ENCODE results near the gene SMAD7.

The SMAD7 gene

DNA sequence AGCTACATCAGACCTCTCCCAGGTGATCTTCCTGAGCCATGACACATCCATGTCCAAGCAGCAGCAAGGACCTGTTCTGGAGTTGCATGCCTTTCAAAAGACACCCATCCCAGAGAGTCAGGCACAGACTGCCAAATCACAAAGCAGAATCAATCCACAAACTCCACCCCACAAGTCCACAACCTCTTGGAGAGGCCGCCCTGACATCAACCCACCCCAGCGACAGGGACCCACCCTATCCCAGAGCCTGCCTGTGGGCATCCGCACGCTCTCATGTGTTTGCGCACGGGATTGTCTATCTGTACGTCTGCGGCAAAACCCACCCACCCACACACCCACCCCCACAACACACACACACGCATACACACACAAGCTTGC lies 11.9 kb downstream of the SMAD7 start:
- Histone ChIP-seq H3K27me3 (ENCODE audit: control insufficient read depth in 2 of 2, insufficient read depth in 2 of 2, low read length in 2 of 2) (no peaks in the 10 kb centered on the region), H3K9ac (ENCODE audit: low read depth in 1 of 2, low read length in 2 of 2) (no peak overlapping the region), H3K36me3 (ENCODE audit: control insufficient read depth in 2 of 2, insufficient read depth in 2 of 2, low read length in 2 of 2) (peaks cover 20 to 35% of the 10 kb centered on the region in 2 donors), H3K4me3 (ENCODE audit: low read length in 2 of 2) (no peak overlapping the region), H3K9me3 (ENCODE audit: control insufficient read depth in 2 of 2, low read length in 2 of 2) (no peaks in the 10 kb centered on the region), H3K27ac (ENCODE audit: low read depth in 2 of 2, low read length in 2 of 2) (peak overlapping the region; percentile 7 to 75), H3K4me1 (ENCODE audit: control insufficient read depth in 2 of 2, insufficient read depth in 2 of 2, low read length in 2 of 2) (peaks cover 70 to 77% of the 10 kb centered on the region in 2 donors)

DNA sequence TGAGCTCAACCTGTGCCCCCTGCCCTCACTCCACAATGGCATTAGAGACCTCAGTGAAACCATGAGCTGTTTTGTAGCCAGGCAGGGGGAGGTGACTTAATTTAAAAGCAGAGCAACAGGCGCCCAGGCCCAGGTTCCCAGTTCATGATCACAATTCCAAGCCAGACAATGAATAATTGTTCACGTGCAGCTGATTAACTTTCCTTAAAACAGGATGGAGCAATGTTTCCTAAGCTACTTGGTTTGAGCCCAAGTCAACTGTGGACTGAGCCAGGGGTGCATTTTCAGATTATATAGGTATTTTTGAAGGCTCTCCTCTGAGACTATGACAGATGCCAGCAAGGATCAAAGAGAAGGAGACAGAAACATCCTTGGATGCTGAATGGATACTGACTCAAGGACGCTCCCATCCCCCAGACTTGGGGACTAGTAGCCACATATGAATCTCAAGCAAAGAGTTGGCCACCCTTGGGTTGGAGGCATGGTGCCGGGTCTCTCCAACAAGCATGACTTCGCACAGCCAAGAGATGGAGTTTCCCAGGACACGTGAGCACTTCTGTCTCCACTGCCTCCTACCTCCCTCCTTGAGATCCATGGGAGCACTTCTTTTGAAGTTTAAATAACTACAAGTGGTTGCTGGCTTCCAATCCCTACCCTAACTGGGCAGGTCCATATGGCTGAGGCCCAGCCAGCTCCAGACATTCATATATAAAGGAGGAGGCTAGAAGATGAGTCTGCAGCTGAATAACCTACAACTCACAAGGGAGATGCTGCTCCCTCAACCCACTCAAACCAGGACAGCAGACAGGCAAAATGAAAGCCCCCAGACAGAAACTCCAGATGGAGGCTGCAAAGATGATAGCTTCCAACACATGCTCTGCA lies 12.7 kb downstream of the SMAD7 start:
- Histone ChIP-seq H3K9ac (ENCODE audit: low read depth in 1 of 2, low read length in 2 of 2) (no peak overlapping the region), H3K27ac (ENCODE audit: low read depth in 2 of 2, low read length in 2 of 2) (peak overlapping the region; percentile 18 to 75), H3K36me3 (ENCODE audit: control insufficient read depth in 2 of 2, insufficient read depth in 2 of 2, low read length in 2 of 2) (peaks cover 16 to 35% of the 10 kb centered on the region in 2 donors), H3K27me3 (ENCODE audit: control insufficient read depth in 2 of 2, insufficient read depth in 2 of 2, low read length in 2 of 2) (no peaks in the 10 kb centered on the region), H3K4me3 (ENCODE audit: low read length in 2 of 2) (no peak overlapping the region), H3K4me1 (ENCODE audit: control insufficient read depth in 2 of 2, insufficient read depth in 2 of 2, low read length in 2 of 2) (peaks cover 73 to 77% of the 10 kb centered on the region in 2 donors), H3K9me3 (ENCODE audit: control insufficient read depth in 2 of 2, low read length in 2 of 2) (no peaks in the 10 kb centered on the region)

DNA sequence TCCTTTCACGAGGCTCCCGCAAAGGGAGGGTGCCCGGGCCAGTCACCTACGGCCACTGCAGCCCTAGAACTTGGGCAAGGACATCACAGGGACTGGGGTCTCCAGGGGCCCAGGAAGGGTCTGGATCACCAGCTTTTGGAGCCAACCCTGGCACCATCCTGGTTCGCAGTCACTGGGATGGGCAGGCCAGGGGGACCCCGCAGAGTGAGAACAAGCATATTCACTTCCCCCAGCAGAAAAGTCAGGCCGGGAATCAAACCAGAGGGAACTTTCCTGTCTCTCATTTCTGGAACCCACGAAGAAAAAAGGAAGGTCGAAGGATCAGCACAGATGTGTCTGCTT lies 15.4 kb downstream of the SMAD7 start:
- H3K4me1 ChIP-seq (ENCODE audit: control insufficient read depth in 2 of 2, insufficient read depth in 2 of 2, low read length in 2 of 2): peaks cover 82 to 90% of the 10 kb centered on the region in 2 donors
- no peaks in the 10 kb centered on the region for H3K9me3 ChIP-seq (ENCODE audit: control insufficient read depth in 2 of 2, low read length in 2 of 2)
- H3K36me3 ChIP-seq (ENCODE audit: control insufficient read depth in 2 of 2, insufficient read depth in 2 of 2, low read length in 2 of 2): peaks cover 8 to 16% of the 10 kb centered on the region in 2 donors
- H3K27ac ChIP-seq (ENCODE audit: low read depth in 2 of 2, low read length in 2 of 2): peak overlapping the region; percentile 60 to 62
- no peak overlapping the region for H3K9ac ChIP-seq (ENCODE audit: low read depth in 1 of 2, low read length in 2 of 2)
- peak overlapping the region in 1 of 2 donors; percentile 20 for H3K4me3 ChIP-seq (ENCODE audit: low read length in 2 of 2)
- no peaks in the 10 kb centered on the region for H3K27me3 ChIP-seq (ENCODE audit: control insufficient read depth in 2 of 2, insufficient read depth in 2 of 2, low read length in 2 of 2)

DNA sequence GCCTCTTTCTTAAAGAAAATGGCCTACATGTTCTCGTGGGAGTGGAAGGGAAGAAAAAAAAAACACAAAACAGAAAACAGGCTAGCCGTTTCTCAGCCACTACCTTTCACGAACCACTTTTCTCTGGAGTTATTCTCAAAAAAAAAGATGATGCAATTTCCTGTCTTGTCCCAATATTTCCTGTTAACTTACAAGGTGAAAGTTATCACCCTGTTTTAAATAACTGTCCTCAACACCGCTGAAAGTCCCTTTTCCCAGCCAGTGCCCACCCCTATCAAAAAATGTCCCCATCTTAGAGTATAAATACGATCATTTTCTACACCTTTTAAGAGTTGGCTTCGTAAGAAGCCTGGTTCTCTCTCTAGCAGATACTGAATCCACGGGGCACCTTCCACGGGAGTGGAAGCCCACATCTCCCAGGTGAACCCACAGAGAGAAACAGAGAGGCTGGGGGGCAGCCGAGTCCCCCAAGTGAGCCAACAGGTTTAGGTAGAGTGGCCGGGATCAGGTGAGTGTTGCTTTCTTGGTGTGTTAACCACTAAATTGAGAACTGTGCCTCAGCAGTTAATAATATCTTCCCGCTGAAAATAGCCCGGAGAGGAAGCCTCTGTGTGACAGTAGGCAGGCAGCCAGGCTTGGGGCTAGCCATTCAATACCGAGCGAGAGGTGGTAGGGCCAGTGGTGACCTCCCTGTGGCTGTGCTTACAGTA lies 15.9 kb downstream of the SMAD7 start:
- Histone ChIP-seq H3K4me1 (ENCODE audit: control insufficient read depth in 2 of 2, insufficient read depth in 2 of 2, low read length in 2 of 2) (peaks cover 82 to 92% of the 10 kb centered on the region in 2 donors), H3K36me3 (ENCODE audit: control insufficient read depth in 2 of 2, insufficient read depth in 2 of 2, low read length in 2 of 2) (peaks cover 8 to 13% of the 10 kb centered on the region in 2 donors), H3K27me3 (ENCODE audit: control insufficient read depth in 2 of 2, insufficient read depth in 2 of 2, low read length in 2 of 2) (no peaks in the 10 kb centered on the region), H3K27ac (ENCODE audit: low read depth in 2 of 2, low read length in 2 of 2) (peak overlapping the region; percentile 60 to 62), H3K9me3 (ENCODE audit: control insufficient read depth in 2 of 2, low read length in 2 of 2) (no peaks in the 10 kb centered on the region), H3K9ac (ENCODE audit: low read depth in 1 of 2, low read length in 2 of 2) (peak overlapping the region; percentile 10 to 37), H3K4me3 (ENCODE audit: low read length in 2 of 2) (peak overlapping the region in 1 of 2 donors; percentile 20)

DNA sequence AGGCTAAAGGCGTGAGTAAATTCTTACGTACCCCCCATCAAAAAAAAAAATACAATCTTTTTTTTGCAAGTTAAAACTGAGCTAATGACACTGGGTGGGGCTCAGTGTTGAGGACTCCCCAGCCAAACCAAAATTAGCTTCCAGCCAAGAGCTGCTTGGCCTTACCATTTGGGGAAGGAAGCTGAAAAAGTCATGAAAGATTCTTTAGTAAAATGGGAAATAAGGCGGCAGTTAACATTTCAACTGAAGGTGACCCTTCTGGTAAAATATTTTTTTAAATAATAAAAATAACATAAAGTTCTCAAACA lies 16.4 kb downstream of the SMAD7 start:
- Histone ChIP-seq H3K27ac (ENCODE audit: low read depth in 2 of 2, low read length in 2 of 2) (peak overlapping the region; percentile 67 to 92), H3K9me3 (ENCODE audit: control insufficient read depth in 2 of 2, low read length in 2 of 2) (no peaks in the 10 kb centered on the region), H3K9ac (ENCODE audit: low read depth in 1 of 2, low read length in 2 of 2) (peak overlapping the region in 1 of 2 donors; percentile 26), H3K4me1 (ENCODE audit: control insufficient read depth in 2 of 2, insufficient read depth in 2 of 2, low read length in 2 of 2) (peaks cover 82 to 92% of the 10 kb centered on the region in 2 donors), H3K4me3 (ENCODE audit: low read length in 2 of 2) (peak overlapping the region in 1 of 2 donors; percentile 17), H3K36me3 (ENCODE audit: control insufficient read depth in 2 of 2, insufficient read depth in 2 of 2, low read length in 2 of 2) (peaks cover 8 to 11% of the 10 kb centered on the region in 2 donors), H3K27me3 (ENCODE audit: control insufficient read depth in 2 of 2, insufficient read depth in 2 of 2, low read length in 2 of 2) (no peaks in the 10 kb centered on the region)

DNA sequence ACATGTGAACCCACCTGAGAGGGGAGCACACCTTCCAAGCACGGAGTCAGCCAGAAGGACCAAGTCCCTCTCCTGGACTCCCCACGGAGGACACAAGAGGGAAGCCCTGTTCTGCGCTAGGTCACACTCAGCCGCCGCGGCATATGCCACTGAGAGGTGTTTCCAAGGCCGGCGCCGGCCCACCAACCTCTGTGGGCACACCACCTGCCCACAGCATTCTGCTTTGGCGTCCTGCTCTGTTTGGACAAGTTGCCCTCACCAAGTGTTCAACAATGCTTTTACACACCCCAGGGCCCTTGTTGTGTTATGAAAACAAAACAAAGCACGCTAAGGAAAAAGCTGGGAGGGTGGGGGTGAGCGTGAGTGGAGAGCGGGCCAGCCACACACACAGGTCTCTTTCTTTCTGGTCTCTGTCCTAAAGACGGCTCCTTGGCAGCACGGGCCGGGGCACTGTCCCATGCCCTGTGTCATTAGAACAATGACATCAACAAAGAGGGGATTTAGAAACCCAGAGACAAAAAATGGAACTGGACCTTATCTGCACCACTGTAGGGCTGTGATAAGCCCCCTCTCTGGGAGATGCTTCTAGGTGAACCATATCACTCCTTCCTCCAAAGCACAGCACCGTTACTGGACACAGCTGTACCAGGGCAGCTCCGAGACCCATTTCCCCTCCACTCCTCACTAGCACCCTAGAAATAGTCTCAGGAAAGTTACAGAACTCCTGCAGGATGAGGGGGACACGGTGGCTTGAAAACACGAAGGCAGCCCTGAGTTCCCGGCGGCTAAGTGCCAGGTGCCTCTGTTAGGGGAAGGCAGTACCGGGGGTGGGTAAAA lies 17.0 kb downstream of the SMAD7 start:
- peak overlapping the region; percentile 5 to 41 for H3K9ac ChIP-seq (ENCODE audit: low read depth in 1 of 2, low read length in 2 of 2)
- peak overlapping the region in 1 of 2 donors; percentile 17 for H3K4me3 ChIP-seq (ENCODE audit: low read length in 2 of 2)
- H3K27me3 ChIP-seq (ENCODE audit: control insufficient read depth in 2 of 2, insufficient read depth in 2 of 2, low read length in 2 of 2): no peaks in the 10 kb centered on the region
- H3K27ac ChIP-seq (ENCODE audit: low read depth in 2 of 2, low read length in 2 of 2): peak overlapping the region; percentile 67 to 92
- H3K4me1 ChIP-seq (ENCODE audit: control insufficient read depth in 2 of 2, insufficient read depth in 2 of 2, low read length in 2 of 2): peaks cover 88 to 94% of the 10 kb centered on the region in 2 donors
- peaks cover 7 to 11% of the 10 kb centered on the region in 2 donors for H3K36me3 ChIP-seq (ENCODE audit: control insufficient read depth in 2 of 2, insufficient read depth in 2 of 2, low read length in 2 of 2)
- no peaks in the 10 kb centered on the region for H3K9me3 ChIP-seq (ENCODE audit: control insufficient read depth in 2 of 2, low read length in 2 of 2)

DNA sequence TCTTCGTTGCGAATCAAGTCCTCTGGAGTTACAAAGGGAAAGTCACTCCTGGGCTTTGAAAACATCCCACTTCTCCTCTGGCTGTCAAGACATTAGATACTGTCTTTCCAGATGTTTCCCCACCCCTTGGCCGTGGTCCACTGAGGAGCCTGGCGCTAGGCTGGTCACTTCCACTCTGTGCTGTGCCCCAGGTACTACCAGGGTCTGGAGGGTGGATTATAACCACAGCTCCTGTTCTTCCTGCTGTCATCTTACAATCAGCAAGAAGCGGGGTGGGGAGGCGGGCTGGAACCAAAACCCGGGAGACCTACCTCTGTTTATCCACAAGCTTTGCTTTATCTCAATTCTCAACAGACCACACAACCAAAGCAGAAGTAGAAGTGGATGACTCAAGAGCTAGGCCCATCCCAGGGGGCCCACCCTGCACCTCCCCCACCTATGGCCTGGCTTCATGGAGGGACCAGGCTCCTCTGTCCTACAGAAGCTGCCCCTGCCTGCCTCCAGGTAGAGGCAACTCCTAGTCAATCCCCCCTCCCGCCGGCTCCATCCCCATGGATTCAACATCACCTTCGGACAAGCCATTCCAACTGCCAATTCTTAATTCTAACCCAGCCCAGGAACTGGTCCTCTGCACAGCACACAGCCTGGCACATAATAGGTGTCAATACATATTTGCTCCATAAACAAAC lies 17.8 kb downstream of the SMAD7 start:
- peak overlapping the region; percentile 67 to 92 for H3K27ac ChIP-seq (ENCODE audit: low read depth in 2 of 2, low read length in 2 of 2)
- H3K4me3 ChIP-seq (ENCODE audit: low read length in 2 of 2): peak overlapping the region; percentile 7 to 38
- peaks cover 88 to 94% of the 10 kb centered on the region in 2 donors for H3K4me1 ChIP-seq (ENCODE audit: control insufficient read depth in 2 of 2, insufficient read depth in 2 of 2, low read length in 2 of 2)
- H3K36me3 ChIP-seq (ENCODE audit: control insufficient read depth in 2 of 2, insufficient read depth in 2 of 2, low read length in 2 of 2): peaks cover 2 to 8% of the 10 kb centered on the region in 2 donors
- H3K27me3 ChIP-seq (ENCODE audit: control insufficient read depth in 2 of 2, insufficient read depth in 2 of 2, low read length in 2 of 2): no peaks in the 10 kb centered on the region
- H3K9me3 ChIP-seq (ENCODE audit: control insufficient read depth in 2 of 2, low read length in 2 of 2): no peaks in the 10 kb centered on the region
- peak overlapping the region; percentile 32 to 54 for H3K9ac ChIP-seq (ENCODE audit: low read depth in 1 of 2, low read length in 2 of 2)

DNA sequence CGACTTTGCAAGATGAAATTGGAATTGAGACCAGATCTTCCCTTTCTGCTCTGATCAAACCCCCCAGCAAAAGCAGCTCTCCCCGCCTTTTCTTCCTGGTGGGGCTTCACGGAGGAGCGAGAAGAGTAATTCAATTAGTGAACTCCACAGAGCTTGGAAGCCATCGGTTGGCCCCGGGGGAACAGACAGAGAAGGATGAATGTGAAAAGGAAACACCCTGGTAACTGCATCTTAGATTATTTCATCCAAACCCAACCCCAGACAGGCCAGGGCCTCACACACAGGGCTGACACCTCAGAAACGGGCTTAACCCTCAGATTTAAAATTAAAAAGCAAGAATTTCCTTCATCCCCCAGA lies 18.3 kb downstream of the SMAD7 start:
- no peaks in the 10 kb centered on the region for H3K27me3 ChIP-seq (ENCODE audit: control insufficient read depth in 2 of 2, insufficient read depth in 2 of 2, low read length in 2 of 2)
- H3K4me1 ChIP-seq (ENCODE audit: control insufficient read depth in 2 of 2, insufficient read depth in 2 of 2, low read length in 2 of 2): peaks cover 88 to 94% of the 10 kb centered on the region in 2 donors
- peak overlapping the region in 1 of 2 donors; percentile 54 for H3K9ac ChIP-seq (ENCODE audit: low read depth in 1 of 2, low read length in 2 of 2)
- no peaks in the 10 kb centered on the region for H3K9me3 ChIP-seq (ENCODE audit: control insufficient read depth in 2 of 2, low read length in 2 of 2)
- H3K27ac ChIP-seq (ENCODE audit: low read depth in 2 of 2, low read length in 2 of 2): peak overlapping the region; percentile 67 to 92
- H3K36me3 ChIP-seq (ENCODE audit: control insufficient read depth in 2 of 2, insufficient read depth in 2 of 2, low read length in 2 of 2): peaks cover 2 to 8% of the 10 kb centered on the region in 2 donors
- peak overlapping the region; percentile 7 to 38 for H3K4me3 ChIP-seq (ENCODE audit: low read length in 2 of 2)

DNA sequence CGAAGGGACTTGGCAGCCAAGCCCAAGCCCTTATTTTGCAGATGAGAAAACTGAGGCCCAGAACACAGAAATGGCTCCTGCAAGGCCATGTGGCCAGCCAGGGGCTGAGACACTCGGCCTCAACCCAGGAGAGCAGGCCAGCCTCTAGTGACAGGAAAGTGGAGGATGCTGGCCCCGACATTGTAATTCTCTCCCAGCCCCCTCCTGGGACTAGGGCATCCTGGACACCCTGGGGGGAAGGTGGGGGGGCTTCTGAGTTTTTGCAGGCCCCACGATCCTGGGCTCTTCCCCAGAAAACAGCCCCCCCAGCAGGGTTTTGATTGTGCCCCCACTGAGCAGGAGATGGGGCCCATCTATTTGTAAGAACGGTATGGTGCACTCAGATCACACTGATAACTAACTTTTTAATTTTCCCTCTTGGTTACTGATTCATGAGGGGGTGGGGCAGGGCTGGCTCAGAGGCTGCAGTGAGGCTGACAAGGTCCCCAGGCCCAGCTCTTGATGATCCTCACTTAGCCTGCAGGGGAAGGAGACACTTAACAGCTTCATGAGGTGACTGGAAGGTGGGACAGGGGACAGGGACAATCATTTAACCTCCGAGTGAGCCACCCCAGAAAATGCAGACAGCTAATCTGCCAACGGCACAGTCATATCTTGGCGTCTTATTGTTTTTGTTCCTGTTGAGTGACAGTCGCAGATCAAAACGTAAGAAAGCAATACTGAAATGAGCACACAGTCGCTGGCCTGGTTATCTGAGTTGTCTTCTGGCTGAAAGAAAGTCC lies 18.9 kb downstream of the SMAD7 start:
- Histone ChIP-seq H3K4me1 (ENCODE audit: control insufficient read depth in 2 of 2, insufficient read depth in 2 of 2, low read length in 2 of 2) (peaks cover 88 to 94% of the 10 kb centered on the region in 2 donors), H3K36me3 (ENCODE audit: control insufficient read depth in 2 of 2, insufficient read depth in 2 of 2, low read length in 2 of 2) (peaks cover 2 to 8% of the 10 kb centered on the region in 2 donors), H3K4me3 (ENCODE audit: low read length in 2 of 2) (peak overlapping the region in 1 of 2 donors; percentile 33), H3K27ac (ENCODE audit: low read depth in 2 of 2, low read length in 2 of 2) (peak overlapping the region; percentile 67 to 92), H3K27me3 (ENCODE audit: control insufficient read depth in 2 of 2, insufficient read depth in 2 of 2, low read length in 2 of 2) (no peaks in the 10 kb centered on the region), H3K9ac (ENCODE audit: low read depth in 1 of 2, low read length in 2 of 2) (peak overlapping the region in 1 of 2 donors; percentile 54), H3K9me3 (ENCODE audit: control insufficient read depth in 2 of 2, low read length in 2 of 2) (no peaks in the 10 kb centered on the region)
